Naive thymus-derived CD8-positive, alpha-beta T cell (primary cell): Measurements from ENCODE around the gene GRAMD4. TPM values are rescaled to one million over a fixed set of nuclear protein-coding genes. Genes with fewer than 3 reads are reported as not detected.

Experiments
- ATAC-seq, 2 donors: fragments of 150-1000 bp; cut with Tn5 transposase in 1 of 2; sonication (Bioruptor Pico), chemical (Tn5 transposase) in 1 of 2; 1 replicate in 1 of 2; 2 replicates in 1 of 2; pipeline ENCODE4 v1.10.0; 2021; ENCODE audit warnings: mild to moderate bottlenecking in 2 of 2, moderate library complexity in 2 of 2
- POLR2A ChIA-PET: fragments of 350-600 bp; sonication (Branson Sonifier 250); formaldehyde crosslinking; loops from one replicate; lab custom pipeline; 2021; ENCODE audit warnings: antibody characterized with exemption; lab: Charles Lee
- DNase-seq, 10 donors: peaks; one replicate each; pipeline versions ENCODE4 v3.0.0 to v3.0.0-alpha.2; 2020 to 2022
- H3K27ac Mint-ChIP-seq, 10 donors: one replicate each; pipeline ENCODE4 v1.8.0; 2020 to 2022; ENCODE audit warnings: mild to moderate bottlenecking in 10 of 10, mixed read lengths in 10 of 10, moderate library complexity in 4 of 10, inconsistent platforms in 1 of 10
- H3K27me3 Mint-ChIP-seq, 5 donors: one replicate each; pipeline ENCODE4 v1.8.0; 2021 to 2022; ENCODE audit warnings: mixed read lengths in 5 of 5
- H3K36me3 Mint-ChIP-seq, 3 donors: one replicate each; pipeline ENCODE4 v1.8.0; 2020 to 2022; ENCODE audit warnings: mixed read lengths in 3 of 3, mild to moderate bottlenecking in 2 of 3, inconsistent platforms in 1 of 3
- H3K4me1 Mint-ChIP-seq, 4 donors: one replicate each; pipeline ENCODE4 v1.8.0; 2021 to 2022; ENCODE audit warnings: mixed read lengths in 4 of 4
- H3K4me3 Mint-ChIP-seq, 10 donors: one replicate each; pipeline ENCODE4 v1.8.0; 2020 to 2022; ENCODE audit warnings: mild to moderate bottlenecking in 10 of 10, mixed read lengths in 10 of 10, moderate library complexity in 6 of 10, inconsistent platforms in 1 of 10
- H3K9me3 Mint-ChIP-seq, 9 donors: one replicate each; pipeline ENCODE4 v1.8.0; 2020 to 2022; ENCODE audit warnings: mixed read lengths in 9 of 9, mild to moderate bottlenecking in 3 of 9, inconsistent platforms in 1 of 9, moderate library complexity in 1 of 9
- polyA plus RNA-seq, 3 donors: library from polyadenylated mRNA; unstranded; fragments of 300-500 nt; fragmentation: Illumina TruSeq; gene quantifications; one replicate each; pipeline ENCODE4 v1.2.3, GENCODE V29; 2021
- total RNA-seq, 8 experiments: library from RNA in 2 of 8; stranded (reverse) in 2 of 8; gene quantifications; one replicate each; pipeline ENCODE4 v1.2.3 and lab custom pipeline; 2021 to 2026

GRAMD4 gene
- total and polyA plus RNA-seq, 5 experiments from 2014 or later, result 2.8 to 7.6 (median 4.1) TPM

GRCh38 chr22:46593211-46593681 is 26.9 kb upstream of the GRAMD4 start:
- POLR2A ChIA-PET, result no interaction called here
- no peaks in the 10 kb centered on the region for H3K36me3 Mint-ChIP-seq
- DNase-seq (peak in 4 of 10 donors; percentile 12 to 36 (median 21)), ATAC-seq (peak; percentile 65)
- H3K4me1 Mint-ChIP-seq, result peaks cover 12 to 34% (median 23%) of the 10 kb centered on the region in 4 donors
- peak overlapping the region; percentile 64 to 86 (median 80) for H3K4me3 Mint-ChIP-seq
- no peaks in the 10 kb centered on the region for H3K9me3 Mint-ChIP-seq
- H3K27me3 Mint-ChIP-seq, result peaks cover 0 to under 1% (median 0%) of the 10 kb centered on the region in 5 donors
- peak overlapping the region in 7 of 10 donors; percentile 21 to 84 (median 59) for H3K27ac Mint-ChIP-seq

GRCh38 chr22:46593996-46594946 is 25.9 kb upstream of the GRAMD4 start:
- ATAC-seq (no peak), DNase-seq (no peak)
- no peak overlapping the region for H3K27ac Mint-ChIP-seq
- POLR2A ChIA-PET, result no interaction called here
- no peaks in the 10 kb centered on the region for H3K27me3 Mint-ChIP-seq
- no peaks in the 10 kb centered on the region for H3K36me3 Mint-ChIP-seq
- peaks cover 16 to 33% (median 19%) of the 10 kb centered on the region in 4 donors for H3K4me1 Mint-ChIP-seq
- H3K4me3 Mint-ChIP-seq, result peak overlapping the region in 1 of 10 donors; percentile 48
- H3K9me3 Mint-ChIP-seq, result no peaks in the 10 kb centered on the region

- POLR2A ChIA-PET, result no interaction called here
Observed at GRCh38 chr22:46594947-46595298, 25.3 kb upstream of the GRAMD4 start.

GRCh38 chr22:46595545-46595944 is 24.6 kb upstream of the GRAMD4 start:
- POLR2A ChIA-PET, result no interaction called here
- ATAC-seq, result no peak
- Mint-ChIP-seq H3K27ac (no peak overlapping the region), H3K9me3 (no peaks in the 10 kb centered on the region), H3K36me3 (no peaks in the 10 kb centered on the region), H3K4me3 (no peak overlapping the region), H3K27me3 (no peaks in the 10 kb centered on the region), H3K4me1 (peaks cover 16 to 28% (median 20%) of the 10 kb centered on the region in 4 donors)
- DNase-seq, result no peak

More at GRCh38 chr22:46594947-46595298, 25.3 kb upstream of the GRAMD4 start:
- H3K27me3 Mint-ChIP-seq, result no peaks in the 10 kb centered on the region
- H3K27ac Mint-ChIP-seq, result no peak overlapping the region
- H3K4me3 Mint-ChIP-seq, result no peak overlapping the region
- H3K36me3 Mint-ChIP-seq, result no peaks in the 10 kb centered on the region
- peaks cover 16 to 30% (median 19%) of the 10 kb centered on the region in 4 donors for H3K4me1 Mint-ChIP-seq
- no peaks in the 10 kb centered on the region for H3K9me3 Mint-ChIP-seq
- ATAC-seq (no peak), DNase-seq (no peak)

GRCh38 chr22:46596032-46596441 is 24.1 kb upstream of the GRAMD4 start:
- Mint-ChIP-seq H3K27me3 (no peaks in the 10 kb centered on the region), H3K27ac (no peak overlapping the region), H3K4me3 (no peak overlapping the region), H3K9me3 (no peaks in the 10 kb centered on the region), H3K4me1 (peaks cover 16 to 24% (median 20%) of the 10 kb centered on the region in 4 donors), H3K36me3 (no peaks in the 10 kb centered on the region)
- DNase-seq (no peak), ATAC-seq (no peak)
- POLR2A ChIA-PET, result no interaction called here

- POLR2A ChIA-PET, result no interaction called here
- ATAC-seq, result no peak
- H3K9me3 Mint-ChIP-seq, result no peaks in the 10 kb centered on the region
- DNase-seq, result no peak
- peaks cover 16 to 20% (median 19%) of the 10 kb centered on the region in 4 donors for H3K4me1 Mint-ChIP-seq
- no peak overlapping the region for H3K27ac Mint-ChIP-seq
- no peaks in the 10 kb centered on the region for H3K27me3 Mint-ChIP-seq
- no peaks in the 10 kb centered on the region for H3K36me3 Mint-ChIP-seq
- no peak overlapping the region for H3K4me3 Mint-ChIP-seq
Observed at GRCh38 chr22:46596819-46597218, 23.4 kb upstream of the GRAMD4 start.

GRCh38 chr22:46598224-46598623 is 22.0 kb upstream of the GRAMD4 start:
- Mint-ChIP-seq H3K27ac (peak overlapping the region in 2 of 10 donors; percentile 10 to 73), H3K27me3 (no peaks in the 10 kb centered on the region), H3K36me3 (no peaks in the 10 kb centered on the region), H3K9me3 (no peaks in the 10 kb centered on the region), H3K4me1 (peaks cover 4 to 12% (median 7%) of the 10 kb centered on the region in 4 donors), H3K4me3 (no peak overlapping the region)
- POLR2A ChIA-PET, result interaction anchor here (0.9 to 1.3 kb wide), 2 partner anchors 11 to 12 kb away, joined by 3 to 5 read pairs; no protein-coding TSS in a partner anchor
- ATAC-seq (no peak), DNase-seq (peak in 1 of 10 donors; percentile 32)

- ATAC-seq (no peak), DNase-seq (peak in 1 of 10 donors; percentile 50)
- H3K27ac Mint-ChIP-seq, result peak overlapping the region in 1 of 10 donors; percentile 10
- peaks cover 4 to 10% (median 7%) of the 10 kb centered on the region in 4 donors for H3K4me1 Mint-ChIP-seq
- POLR2A ChIA-PET, result interaction anchor here (0.9 to 1.3 kb wide), 2 partner anchors 11 to 12 kb away, joined by 3 to 5 read pairs; no protein-coding TSS in a partner anchor
- H3K36me3 Mint-ChIP-seq, result no peaks in the 10 kb centered on the region
- H3K27me3 Mint-ChIP-seq, result peaks cover 0 to 3% (median 0%) of the 10 kb centered on the region in 5 donors
- no peak overlapping the region for H3K4me3 Mint-ChIP-seq
- no peaks in the 10 kb centered on the region for H3K9me3 Mint-ChIP-seq
Observed at GRCh38 chr22:46598737-46599424, 21.3 kb upstream of the GRAMD4 start.

GRCh38 chr22:46600273-46600796 is 19.9 kb upstream of the GRAMD4 start:
- no peak for DNase-seq

GRCh38 chr22:46602025-46602424 is 18.2 kb upstream of the GRAMD4 start:
- Mint-ChIP-seq H3K27me3 (peaks cover 0 to 3% (median 0%) of the 10 kb centered on the region in 5 donors), H3K27ac (no peak overlapping the region), H3K36me3 (no peaks in the 10 kb centered on the region), H3K4me3 (no peak overlapping the region), H3K9me3 (no peaks in the 10 kb centered on the region), H3K4me1 (peaks cover 13 to 20% (median 15%) of the 10 kb centered on the region in 4 donors)
- POLR2A ChIA-PET, result interaction anchor here (1.0 kb wide), 1 partner anchor 13 kb away, joined by 3 read pairs; no protein-coding TSS in a partner anchor
- ATAC-seq (no peak), DNase-seq (no peak)

More at GRCh38 chr22:46600273-46600796, 19.9 kb upstream of the GRAMD4 start:
- no peak for ATAC-seq
- no peak overlapping the region for H3K27ac Mint-ChIP-seq
- H3K4me1 Mint-ChIP-seq, result peaks cover 13 to 19% (median 14%) of the 10 kb centered on the region in 4 donors
- H3K9me3 Mint-ChIP-seq, result no peaks in the 10 kb centered on the region
- peaks cover 0 to 3% (median 0%) of the 10 kb centered on the region in 5 donors for H3K27me3 Mint-ChIP-seq
- POLR2A ChIA-PET, result no interaction called here
- no peak overlapping the region for H3K4me3 Mint-ChIP-seq
- no peaks in the 10 kb centered on the region for H3K36me3 Mint-ChIP-seq

GRCh38 chr22:46604306-46604690 is 15.9 kb upstream of the GRAMD4 start:
- peak overlapping the region; percentile 57 to 82 (median 66) for H3K4me3 Mint-ChIP-seq
- no peaks in the 10 kb centered on the region for H3K36me3 Mint-ChIP-seq
- POLR2A ChIA-PET, result no interaction called here
- H3K27me3 Mint-ChIP-seq, result peaks cover 0 to 3% (median 0%) of the 10 kb centered on the region in 5 donors
- no peaks in the 10 kb centered on the region for H3K9me3 Mint-ChIP-seq
- DNase-seq, result peak in 4 of 10 donors; percentile 12 to 58 (median 20)
- peaks cover 9 to 20% (median 14%) of the 10 kb centered on the region in 4 donors for H3K4me1 Mint-ChIP-seq
- peak; percentile 52 to 74 for ATAC-seq
- peak overlapping the region in 5 of 10 donors; percentile 2 to 80 (median 5) for H3K27ac Mint-ChIP-seq

- Mint-ChIP-seq H3K9me3 (no peaks in the 10 kb centered on the region), H3K4me3 (peak overlapping the region in 2 of 10 donors; percentile 5 to 22), H3K4me1 (peaks cover 9 to 20% (median 14%) of the 10 kb centered on the region in 4 donors), H3K27me3 (peaks cover 0 to 3% (median 0%) of the 10 kb centered on the region in 5 donors), H3K27ac (no peak overlapping the region), H3K36me3 (no peaks in the 10 kb centered on the region)
- POLR2A ChIA-PET, result no interaction called here
- no peak for ATAC-seq
- DNase-seq, result no peak
Observed at GRCh38 chr22:46605117-46605516, 15.1 kb upstream of the GRAMD4 start.
